ENCODE measurements around the gene FLVCR2. TPM values are rescaled to one million over a fixed set of nuclear protein-coding genes. Genes with fewer than 3 reads are reported as not detected.

FLVCR2 gene
- total RNA-seq, 2 donors from 2014 or later: 5.9 to 12.3 TPM

DNA sequence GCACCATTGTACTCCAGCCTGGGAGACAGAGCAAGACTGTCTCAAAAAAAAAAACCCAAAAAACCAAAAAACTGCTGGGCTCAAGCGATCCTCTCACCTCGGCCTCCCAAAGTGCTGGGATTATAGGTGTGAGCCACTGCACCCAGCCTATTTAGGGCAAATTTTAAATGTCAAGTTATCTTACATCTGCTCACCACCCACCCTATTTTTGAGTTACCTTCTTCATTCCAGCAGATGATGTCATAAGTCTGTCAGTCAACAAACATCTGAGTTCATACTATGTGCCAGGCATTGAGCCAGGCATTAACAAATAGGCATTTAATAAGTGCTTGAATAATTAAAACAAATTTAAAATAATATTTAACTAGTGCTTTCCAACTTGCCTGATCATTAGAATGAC lies 34.6 kb upstream of the FLVCR2 start:
- DNase-seq (peak in 1 of 2 donors; percentile 15), ATAC-seq (replicated peaks in 1 of 2) (no peak)
- Mint-ChIP-seq H3K27me3 (ENCODE audit: low read depth) (no peaks in the 10 kb centered on the region), H3K9me3 (no peaks in the 10 kb centered on the region), H3K27ac (peak overlapping the region; percentile 94), H3K4me3 (peak overlapping the region; percentile 61 to 79), H3K36me3 (ENCODE audit: insufficient read depth in 2 of 2) (peaks cover 19 to 33% of the 10 kb centered on the region in 2 donors), H3K4me1 (ENCODE audit: low read depth) (peaks cover 89% of the 10 kb centered on the region)

DNA sequence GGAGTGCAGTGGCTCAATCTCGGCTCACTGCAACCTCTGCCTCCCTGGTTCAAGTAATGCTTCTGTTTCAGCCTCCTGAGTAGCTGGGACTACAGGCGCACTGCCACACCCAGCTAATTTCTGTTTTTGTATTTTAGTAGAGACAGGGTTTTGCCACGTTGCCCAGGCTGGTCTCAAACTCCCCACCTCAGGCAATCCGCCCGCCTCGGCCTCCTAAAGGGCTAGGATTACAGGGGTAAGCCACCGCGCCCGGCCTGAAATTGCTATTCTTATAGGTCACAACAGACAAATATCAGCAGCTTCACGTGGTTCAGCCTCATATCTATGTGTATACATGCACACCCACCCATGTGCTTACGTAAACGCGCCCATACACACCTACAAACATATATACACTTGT lies 32.5 kb upstream of the FLVCR2 start:
- Mint-ChIP-seq H3K9me3 (no peaks in the 10 kb centered on the region), H3K4me3 (peak overlapping the region; percentile 24 to 48), H3K4me1 (ENCODE audit: low read depth) (peaks cover 89% of the 10 kb centered on the region), H3K36me3 (ENCODE audit: insufficient read depth in 2 of 2) (peaks cover 19 to 29% of the 10 kb centered on the region in 2 donors), H3K27me3 (ENCODE audit: low read depth) (no peaks in the 10 kb centered on the region), H3K27ac (peak overlapping the region; percentile 91)
- no peak for DNase-seq
- ATAC-seq (replicated peaks in 1 of 2): no peak

DNA sequence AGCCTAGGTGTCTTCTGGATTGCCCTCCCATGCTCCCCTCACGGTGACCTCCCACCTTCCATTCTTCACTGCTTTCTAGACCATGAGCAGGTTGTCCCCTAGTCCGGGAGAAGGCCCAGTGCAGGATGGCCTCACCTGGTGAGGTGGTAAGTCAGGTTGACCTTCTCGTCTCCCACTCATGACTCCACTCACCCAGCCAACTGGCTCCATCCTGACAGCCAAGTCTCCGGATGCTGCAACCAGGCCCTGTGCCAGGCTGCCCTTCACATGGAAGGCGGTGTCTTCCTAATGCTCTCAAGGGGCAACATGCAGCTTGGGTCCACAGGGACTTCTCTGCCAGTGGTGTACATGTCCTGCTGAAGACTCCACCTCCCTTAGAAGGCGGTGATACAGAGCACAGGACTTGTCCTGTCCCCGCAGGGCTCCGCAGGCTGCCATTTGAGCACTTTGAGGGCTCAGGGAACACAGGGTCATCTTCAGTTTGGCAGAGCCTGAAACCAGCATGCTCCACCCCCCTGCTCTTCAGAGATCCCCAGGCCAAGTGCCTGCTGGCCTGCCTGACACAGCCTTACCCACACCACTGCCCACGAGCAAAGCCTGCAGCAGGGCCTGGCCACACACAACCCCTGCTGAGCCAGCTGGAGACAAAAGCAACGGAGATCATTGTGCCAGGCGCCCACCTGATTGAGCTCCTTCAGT lies 30.7 kb upstream of the FLVCR2 start:
- H3K36me3 Mint-ChIP-seq (ENCODE audit: insufficient read depth in 2 of 2): peaks cover 17 to 27% of the 10 kb centered on the region in 2 donors
- DNase-seq: no peak
- H3K9me3 Mint-ChIP-seq: no peaks in the 10 kb centered on the region
- ATAC-seq (replicated peaks in 1 of 2): no peak
- peak overlapping the region; percentile 81 for H3K27ac Mint-ChIP-seq
- H3K4me1 Mint-ChIP-seq (ENCODE audit: low read depth): peaks cover 87% of the 10 kb centered on the region
- peak overlapping the region in 1 of 2 donors; percentile 78 for H3K4me3 Mint-ChIP-seq
- H3K27me3 Mint-ChIP-seq (ENCODE audit: low read depth): no peaks in the 10 kb centered on the region

DNA sequence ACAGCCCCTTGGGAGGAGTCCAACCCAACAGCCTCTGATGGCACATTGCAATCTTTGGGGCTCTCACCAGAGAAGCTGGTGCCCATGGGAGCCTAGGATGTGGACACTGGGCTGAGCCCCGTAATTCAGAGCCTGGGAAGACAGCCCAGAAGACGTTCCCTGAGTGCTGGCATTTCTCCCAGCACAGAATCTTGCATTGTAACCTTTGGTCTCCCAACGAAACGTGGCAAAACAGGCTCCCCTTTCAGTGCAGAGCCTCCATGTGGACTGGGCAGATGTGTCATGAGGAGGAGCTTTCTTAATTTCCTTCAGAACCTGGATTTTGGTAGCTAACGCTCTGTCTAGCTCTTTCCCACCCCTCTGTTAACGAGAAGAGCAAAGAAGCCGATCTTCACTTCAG lies 29.9 kb upstream of the FLVCR2 start:
- DNase-seq (no peak), ATAC-seq (replicated peaks in 1 of 2) (peak; percentile 5 to 10)
- Mint-ChIP-seq H3K9me3 (no peaks in the 10 kb centered on the region), H3K36me3 (ENCODE audit: insufficient read depth in 2 of 2) (peaks cover 17 to 27% of the 10 kb centered on the region in 2 donors), H3K4me1 (ENCODE audit: low read depth) (peaks cover 87% of the 10 kb centered on the region), H3K27me3 (ENCODE audit: low read depth) (no peaks in the 10 kb centered on the region), H3K27ac (peak overlapping the region; percentile 92), H3K4me3 (peak overlapping the region; percentile 50 to 78)

DNA sequence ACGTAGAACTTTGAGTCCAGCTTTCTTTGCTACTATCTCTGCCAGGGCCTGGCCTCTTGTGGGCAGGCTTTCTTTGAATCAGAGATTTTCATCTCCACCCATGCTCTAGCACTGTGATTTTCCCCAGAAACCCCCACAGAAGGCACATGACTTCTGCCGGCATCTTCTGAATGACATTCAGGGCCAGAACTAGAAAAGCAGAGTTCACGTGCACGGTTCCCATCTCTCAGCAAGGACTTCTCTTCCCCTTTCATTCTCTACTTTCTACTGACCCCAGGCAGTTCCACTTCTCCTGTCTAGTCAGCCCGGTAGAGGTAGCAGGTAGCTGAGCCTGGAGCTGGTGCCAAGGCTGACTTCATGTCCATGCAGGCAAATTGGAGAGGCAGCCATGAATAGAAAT lies 29.3 kb upstream of the FLVCR2 start:
- no peaks in the 10 kb centered on the region for H3K9me3 Mint-ChIP-seq
- ATAC-seq (replicated peaks in 1 of 2) (peak; percentile 69 to 70), DNase-seq (peak; percentile 48 to 55)
- H3K4me1 Mint-ChIP-seq (ENCODE audit: low read depth): peaks cover 87% of the 10 kb centered on the region
- H3K4me3 Mint-ChIP-seq: peak overlapping the region; percentile 50 to 78
- peaks cover 17 to 27% of the 10 kb centered on the region in 2 donors for H3K36me3 Mint-ChIP-seq (ENCODE audit: insufficient read depth in 2 of 2)
- peak overlapping the region; percentile 92 for H3K27ac Mint-ChIP-seq
- no peaks in the 10 kb centered on the region for H3K27me3 Mint-ChIP-seq (ENCODE audit: low read depth)

DNA sequence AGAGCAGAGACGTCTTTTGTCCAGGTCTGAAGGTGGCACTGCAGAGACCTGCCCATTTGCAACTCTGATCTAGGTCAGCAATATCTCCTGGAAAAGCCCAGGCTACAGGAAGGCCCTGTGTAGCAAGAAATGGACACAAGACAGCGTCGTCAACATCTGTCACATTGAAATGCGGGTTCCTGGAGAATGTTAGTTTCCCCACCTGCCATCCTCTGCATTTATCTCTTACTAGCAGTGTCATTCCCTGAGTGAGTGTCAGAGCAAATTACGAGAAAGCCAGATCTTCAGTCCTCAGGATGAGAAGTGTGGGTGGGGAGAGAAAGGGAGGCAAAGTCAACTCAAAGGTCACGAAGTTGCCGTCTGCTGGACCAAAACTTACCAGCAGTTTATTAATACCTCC lies 27.4 kb upstream of the FLVCR2 start:
- no peaks in the 10 kb centered on the region for H3K27me3 Mint-ChIP-seq (ENCODE audit: low read depth)
- DNase-seq (no peak), ATAC-seq (replicated peaks in 1 of 2) (peak in 1 of 2 donors; percentile 6)
- peaks cover 94% of the 10 kb centered on the region for H3K4me1 Mint-ChIP-seq (ENCODE audit: low read depth)
- peaks cover 14 to 24% of the 10 kb centered on the region in 2 donors for H3K36me3 Mint-ChIP-seq (ENCODE audit: insufficient read depth in 2 of 2)
- H3K4me3 Mint-ChIP-seq: peak overlapping the region in 1 of 2 donors; percentile 78
- no peaks in the 10 kb centered on the region for H3K9me3 Mint-ChIP-seq
- H3K27ac Mint-ChIP-seq: peak overlapping the region; percentile 98

DNA sequence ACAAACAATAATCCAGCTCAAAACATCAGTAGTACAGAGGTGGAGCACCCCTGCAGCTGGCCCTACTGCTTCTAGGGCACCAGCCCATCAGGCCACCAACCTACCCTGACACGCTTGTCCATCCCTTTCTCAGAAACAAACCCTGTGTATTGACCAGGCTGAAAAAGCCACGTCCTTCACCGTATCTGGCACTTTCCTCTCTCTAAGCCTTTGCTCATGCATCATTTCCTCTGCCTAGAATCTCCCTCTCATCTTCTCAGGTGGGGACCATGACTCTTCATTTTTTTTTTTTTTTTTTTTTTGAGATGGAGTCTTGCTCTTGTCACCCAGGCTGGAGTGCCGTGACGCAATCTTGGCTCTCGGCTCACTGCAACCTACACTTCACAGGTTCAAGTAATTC lies 25.3 kb upstream of the FLVCR2 start:
- H3K27me3 Mint-ChIP-seq (ENCODE audit: low read depth): no peaks in the 10 kb centered on the region
- peak overlapping the region; percentile 38 for H3K27ac Mint-ChIP-seq
- peak overlapping the region; percentile 8 to 19 for H3K4me3 Mint-ChIP-seq
- ATAC-seq (replicated peaks in 1 of 2): peak in 1 of 2 donors; percentile 12
- peaks cover 0 to 3% of the 10 kb centered on the region in 2 donors for H3K9me3 Mint-ChIP-seq
- H3K4me1 Mint-ChIP-seq (ENCODE audit: low read depth): peaks cover 91% of the 10 kb centered on the region
- no peak for DNase-seq
- H3K36me3 Mint-ChIP-seq (ENCODE audit: insufficient read depth in 2 of 2): peaks cover 9 to 16% of the 10 kb centered on the region in 2 donors

DNA sequence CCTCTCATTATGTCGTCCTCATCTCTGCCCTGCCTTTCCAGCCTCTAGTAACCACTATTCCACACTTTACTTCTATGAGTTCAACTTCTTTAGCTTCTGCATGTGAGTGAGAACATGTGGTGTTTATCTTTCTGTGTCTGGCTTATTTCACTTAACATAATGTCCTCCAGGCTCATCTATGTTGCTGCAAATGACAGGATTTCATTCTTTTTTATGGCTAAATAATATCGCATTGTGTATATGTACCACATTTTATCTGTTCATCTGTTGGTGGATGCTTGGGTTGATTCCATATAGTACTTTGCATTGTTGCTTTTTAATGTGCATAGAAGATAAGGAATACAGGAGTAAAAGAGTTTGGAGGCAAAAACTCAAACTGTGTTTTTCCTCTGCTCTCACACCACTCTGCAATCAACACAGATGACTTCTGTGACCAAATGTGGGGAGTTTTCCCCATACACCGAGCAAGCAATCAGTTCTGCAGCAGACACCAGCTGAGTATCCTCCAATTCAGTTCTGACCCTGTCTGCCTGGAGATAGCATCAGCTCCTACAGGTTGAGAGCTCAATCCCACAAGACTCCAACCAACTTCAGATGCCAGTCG lies 24.6 kb upstream of the FLVCR2 start:
- no peak for ATAC-seq (replicated peaks in 1 of 2)
- peaks cover 91% of the 10 kb centered on the region for H3K4me1 Mint-ChIP-seq (ENCODE audit: low read depth)
- H3K9me3 Mint-ChIP-seq: peaks cover 0 to 3% of the 10 kb centered on the region in 2 donors
- no peaks in the 10 kb centered on the region for H3K27me3 Mint-ChIP-seq (ENCODE audit: low read depth)
- no peak for DNase-seq
- peaks cover 8 to 18% of the 10 kb centered on the region in 2 donors for H3K36me3 Mint-ChIP-seq (ENCODE audit: insufficient read depth in 2 of 2)
- no peak overlapping the region for H3K27ac Mint-ChIP-seq
- no peak overlapping the region for H3K4me3 Mint-ChIP-seq

DNA sequence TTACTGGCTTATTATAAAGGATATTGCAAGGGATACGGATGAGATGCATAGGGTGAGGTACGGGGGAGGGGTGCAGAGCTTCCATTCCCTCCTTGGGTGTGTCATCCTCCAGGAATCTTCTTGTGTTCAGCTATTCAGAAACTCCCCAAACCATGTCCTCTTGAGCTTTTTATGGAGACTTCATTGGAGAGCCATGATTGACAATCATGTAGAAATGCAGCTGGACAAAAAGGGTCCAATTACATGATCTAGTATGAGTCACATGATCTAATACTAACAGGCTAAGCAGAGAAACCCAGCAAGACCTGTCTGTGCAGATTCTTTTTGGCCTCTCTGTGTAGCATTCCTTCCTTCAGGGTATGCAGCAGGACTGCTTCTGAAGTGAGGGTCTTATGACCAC lies 23.9 kb upstream of the FLVCR2 start:
- no peak overlapping the region for H3K4me3 Mint-ChIP-seq
- peaks cover 91% of the 10 kb centered on the region for H3K4me1 Mint-ChIP-seq (ENCODE audit: low read depth)
- H3K27ac Mint-ChIP-seq: no peak overlapping the region
- ATAC-seq (replicated peaks in 1 of 2): no peak
- peaks cover 7 to 22% of the 10 kb centered on the region in 2 donors for H3K36me3 Mint-ChIP-seq (ENCODE audit: insufficient read depth in 2 of 2)
- H3K9me3 Mint-ChIP-seq: peaks cover 0 to 3% of the 10 kb centered on the region in 2 donors
- DNase-seq: no peak
- no peaks in the 10 kb centered on the region for H3K27me3 Mint-ChIP-seq (ENCODE audit: low read depth)

DNA sequence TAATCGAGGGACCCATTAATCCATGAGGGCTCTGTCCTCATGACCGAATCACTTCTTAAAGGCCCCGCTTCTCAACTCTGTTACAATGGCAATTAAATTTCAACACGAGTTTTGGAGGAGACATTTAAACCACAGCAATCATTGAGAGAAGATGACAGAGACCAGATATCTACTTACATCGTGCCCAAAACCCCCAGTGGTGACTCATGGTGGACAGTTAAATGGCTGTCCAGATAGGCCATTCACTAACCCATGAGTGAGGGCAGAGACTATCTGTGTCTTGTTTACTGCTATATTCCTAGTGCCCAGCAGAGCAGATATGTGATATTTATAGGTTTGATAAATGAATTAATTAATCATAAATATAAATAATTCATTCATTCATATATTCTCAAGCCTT lies 20.0 kb upstream of the FLVCR2 start:
- Mint-ChIP-seq H3K27me3 (ENCODE audit: low read depth) (no peaks in the 10 kb centered on the region), H3K9me3 (peaks cover 4 to 7% of the 10 kb centered on the region in 2 donors), H3K27ac (peak overlapping the region; percentile 83), H3K4me3 (peak overlapping the region; percentile 9 to 38), H3K4me1 (ENCODE audit: low read depth) (peaks cover 93% of the 10 kb centered on the region), H3K36me3 (ENCODE audit: insufficient read depth in 2 of 2) (peaks cover 4 to 24% of the 10 kb centered on the region in 2 donors)
- DNase-seq (peak in 1 of 2 donors; percentile 50), ATAC-seq (replicated peaks in 1 of 2) (no peak)

DNA sequence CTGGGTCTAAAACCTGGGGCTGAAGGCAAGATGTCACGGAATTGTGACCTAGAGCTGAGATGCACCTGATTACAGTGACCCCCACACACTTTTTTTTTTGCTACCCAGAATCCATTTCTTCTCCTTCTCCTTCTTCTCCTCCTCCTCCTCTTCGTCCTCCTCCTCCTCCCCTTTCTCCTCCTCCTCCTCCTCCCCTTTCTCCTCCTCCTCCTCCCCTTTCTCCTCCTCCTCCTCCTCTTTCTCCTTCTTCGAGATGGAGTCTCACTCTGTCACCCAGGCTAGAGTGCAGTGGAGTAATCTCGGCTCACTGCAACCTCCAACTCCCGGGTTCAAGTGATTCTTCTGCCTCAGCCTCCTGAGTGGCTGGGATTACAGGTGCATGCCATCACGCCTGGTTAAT lies 19.4 kb upstream of the FLVCR2 start:
- Mint-ChIP-seq H3K27me3 (ENCODE audit: low read depth) (no peaks in the 10 kb centered on the region), H3K27ac (peak overlapping the region; percentile 97), H3K4me1 (ENCODE audit: low read depth) (peaks cover 96% of the 10 kb centered on the region), H3K4me3 (peak overlapping the region; percentile 77 to 85), H3K9me3 (peaks cover 4 to 7% of the 10 kb centered on the region in 2 donors), H3K36me3 (ENCODE audit: insufficient read depth in 2 of 2) (peaks cover 4 to 24% of the 10 kb centered on the region in 2 donors)
- no peak for ATAC-seq (replicated peaks in 1 of 2)
- no peak for DNase-seq

DNA sequence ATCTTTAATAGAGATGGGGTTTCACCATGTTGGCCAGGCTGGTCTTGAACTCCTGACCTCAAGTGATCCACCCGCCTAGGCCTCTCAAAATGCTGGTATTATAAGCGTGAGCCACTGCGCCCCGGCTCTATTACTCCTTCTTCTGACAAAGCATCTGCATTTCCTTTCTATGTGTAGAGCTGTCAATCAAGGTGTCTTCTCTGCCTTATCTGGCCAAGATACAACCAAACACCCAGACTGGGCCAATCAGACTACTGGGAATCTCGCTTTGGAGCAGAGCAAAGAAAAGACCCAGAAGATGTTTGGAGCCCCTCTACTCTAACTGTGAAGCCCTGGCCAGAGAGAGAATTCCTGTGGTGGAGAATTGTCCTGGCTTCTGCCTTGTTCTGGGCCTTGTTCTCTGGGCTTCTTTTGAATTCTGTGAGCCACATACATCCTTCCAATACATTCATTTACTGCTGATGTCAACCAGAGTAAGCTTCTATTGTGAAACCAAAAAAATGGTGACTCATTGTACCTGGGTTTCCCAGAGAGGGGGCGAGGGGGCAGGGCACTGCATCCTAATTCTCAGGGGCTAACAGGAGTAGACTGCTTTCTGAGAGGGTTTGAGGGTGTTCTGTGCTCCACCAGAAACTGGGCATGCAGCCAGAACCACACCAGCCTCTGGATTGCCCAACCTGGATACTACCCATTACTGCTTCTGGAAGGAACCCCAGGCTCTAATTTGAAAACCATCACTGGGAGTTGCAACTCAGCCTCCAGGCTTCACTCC lies 18.8 kb upstream of the FLVCR2 start:
- peaks cover 4 to 23% of the 10 kb centered on the region in 2 donors for H3K36me3 Mint-ChIP-seq (ENCODE audit: insufficient read depth in 2 of 2)
- H3K27ac Mint-ChIP-seq: peak overlapping the region; percentile 97
- peaks cover 94% of the 10 kb centered on the region for H3K4me1 Mint-ChIP-seq (ENCODE audit: low read depth)
- ATAC-seq (replicated peaks in 1 of 2): peak; percentile 68 to 69
- H3K27me3 Mint-ChIP-seq (ENCODE audit: low read depth): no peaks in the 10 kb centered on the region
- H3K9me3 Mint-ChIP-seq: peaks cover 4 to 7% of the 10 kb centered on the region in 2 donors
- peak; percentile 76 to 86 for DNase-seq
- peak overlapping the region; percentile 77 to 85 for H3K4me3 Mint-ChIP-seq

DNA sequence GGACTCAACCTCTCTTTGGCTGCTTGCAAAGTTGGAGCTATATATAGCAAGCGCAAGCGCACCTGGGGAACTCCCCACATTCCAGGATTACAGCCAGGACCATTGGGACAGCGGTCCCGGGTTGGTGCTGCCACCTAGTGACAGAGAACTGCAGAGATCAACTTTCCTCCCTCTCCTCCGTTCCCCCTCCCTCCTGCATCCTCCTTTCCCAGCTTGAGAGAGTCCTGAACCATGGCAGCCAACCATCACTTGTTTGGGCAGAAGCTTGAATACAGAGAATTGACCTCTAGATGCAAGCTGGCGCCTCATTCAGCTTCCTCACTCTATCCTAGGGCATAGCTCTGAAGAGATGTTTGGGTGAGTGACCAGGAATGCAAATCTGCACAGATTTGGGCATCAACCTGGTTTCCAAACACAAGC lies 17.4 kb upstream of the FLVCR2 start:
- Mint-ChIP-seq H3K36me3 (ENCODE audit: insufficient read depth in 2 of 2) (peaks cover 3 to 20% of the 10 kb centered on the region in 2 donors), H3K27ac (no peak overlapping the region), H3K27me3 (ENCODE audit: low read depth) (no peaks in the 10 kb centered on the region), H3K9me3 (peaks cover 4 to 7% of the 10 kb centered on the region in 2 donors), H3K4me3 (peak overlapping the region; percentile 77 to 85), H3K4me1 (ENCODE audit: low read depth) (peaks cover 96% of the 10 kb centered on the region)
- DNase-seq (peak; percentile 38 to 60), ATAC-seq (replicated peaks in 1 of 2) (no peak)
